Activated naive CD4-positive, alpha-beta T cell treated with anti-CD3 and anti-CD28 coated beads, Interleukin-2, amount 50 U/mL, for 24 hours (primary cell): ENCODE data around the gene CYP2B6.
"Not testable (repeated sequence)": the region's sequence is repeated elsewhere in the genome, so short reads cannot be mapped to it uniquely, and the experiment has no call there.

ENCODE experiments used
- H3K27ac Mint-ChIP-seq: one replicate; pipeline ENCODE4 v1.8.0; 2021; ENCODE audit warnings: mild to moderate bottlenecking, mixed read lengths
- H3K27me3 Mint-ChIP-seq: one replicate; pipeline ENCODE4 v1.8.0; 2021; ENCODE audit warnings: mixed read lengths
- H3K36me3 Mint-ChIP-seq: one replicate; pipeline ENCODE4 v1.8.0; 2021; ENCODE audit warnings: mixed read lengths
- H3K4me1 Mint-ChIP-seq: one replicate; pipeline ENCODE4 v1.8.0; 2021; ENCODE audit warnings: mixed read lengths
- H3K4me3 Mint-ChIP-seq: one replicate; pipeline ENCODE4 v1.8.0; 2021; ENCODE audit warnings: mild to moderate bottlenecking, mixed read lengths
- H3K9me3 Mint-ChIP-seq: one replicate; pipeline ENCODE4 v1.8.0; 2021; ENCODE audit warnings: mixed read lengths

CYP2B6 gene

DNA sequence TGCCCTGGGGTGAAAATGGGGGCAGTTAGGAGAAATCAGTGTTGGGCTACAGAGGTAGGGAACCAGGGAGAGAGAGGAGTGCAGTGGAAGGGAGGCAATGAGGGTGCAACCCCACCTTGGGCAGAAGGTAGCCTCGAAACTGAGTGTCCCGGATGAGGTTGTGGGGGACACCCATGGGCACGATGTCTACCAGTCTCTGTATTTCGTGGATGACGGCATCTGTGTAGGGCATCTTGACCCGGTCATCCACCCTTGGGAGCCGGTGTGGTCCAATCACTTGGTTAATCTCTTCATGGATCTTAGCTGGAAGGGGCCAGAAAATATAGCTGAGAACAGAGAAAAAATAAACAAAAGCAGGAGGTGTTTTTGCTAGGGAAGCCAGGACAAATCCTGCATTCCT is 61.1 kb downstream of the CYP2B6 start:
- H3K27ac Mint-ChIP-seq, H3K36me3 Mint-ChIP-seq, H3K9me3 Mint-ChIP-seq, H3K4me3 Mint-ChIP-seq, H3K4me1 Mint-ChIP-seq: not testable (repeated sequence)
- peaks cover 14% of the 10 kb centered on the region for H3K27me3 Mint-ChIP-seq

DNA sequence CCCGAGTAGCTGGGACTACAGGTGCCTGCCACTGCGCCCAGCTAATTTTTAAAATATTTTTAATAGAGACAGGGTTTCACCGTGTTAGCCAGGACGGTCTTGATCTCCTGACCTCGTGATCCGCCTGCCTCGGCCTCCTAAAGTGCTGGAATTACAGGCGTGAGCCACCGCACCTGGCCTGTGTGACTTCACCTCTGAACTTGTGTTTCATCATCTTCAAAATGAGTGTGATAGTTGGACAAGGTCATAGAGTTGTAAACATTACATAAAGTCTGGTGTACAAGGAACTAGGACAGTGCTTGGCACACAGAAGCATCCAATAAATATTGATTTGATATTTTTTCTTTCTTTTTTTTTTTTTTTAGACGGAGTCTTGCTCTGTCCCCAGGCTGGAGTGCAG is 62.2 kb downstream of the CYP2B6 start:
- not testable (repeated sequence) for H3K4me1 Mint-ChIP-seq, H3K36me3 Mint-ChIP-seq, H3K4me3 Mint-ChIP-seq, H3K27ac Mint-ChIP-seq, H3K9me3 Mint-ChIP-seq
- H3K27me3 Mint-ChIP-seq: peaks cover 13% of the 10 kb centered on the region

DNA sequence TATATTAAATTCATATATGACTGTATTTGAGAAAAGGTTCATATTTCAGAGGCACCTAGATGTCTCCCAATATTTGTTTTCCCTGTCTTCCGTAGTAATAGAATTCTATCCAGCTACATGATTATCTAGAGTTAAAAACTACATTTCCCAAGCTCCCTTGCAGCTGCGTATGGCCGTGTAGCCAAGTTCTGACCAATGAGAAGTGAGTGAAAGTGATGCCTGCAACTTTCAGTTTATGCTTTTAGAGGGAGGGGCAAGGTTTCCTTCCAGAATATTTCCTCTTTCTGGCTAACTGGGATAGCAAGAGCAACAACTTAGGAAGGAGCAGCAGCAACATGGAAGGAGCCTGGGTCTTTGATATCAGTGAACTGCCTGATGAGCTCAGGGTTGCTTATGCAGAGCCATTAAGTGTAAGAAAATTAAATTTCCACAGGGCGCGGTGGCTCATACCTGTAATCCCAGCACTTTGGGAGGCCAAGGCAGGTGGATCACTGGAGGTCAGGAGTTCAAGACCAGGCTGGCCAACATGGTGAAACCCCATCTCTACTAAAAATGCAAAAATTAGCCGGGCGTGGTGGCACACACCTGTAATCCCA is 74.0 kb downstream of the CYP2B6 start:
- peaks cover 8% of the 10 kb centered on the region for H3K27me3 Mint-ChIP-seq
- no peak overlapping the region for H3K4me3 Mint-ChIP-seq
- no peaks in the 10 kb centered on the region for H3K9me3 Mint-ChIP-seq
- H3K4me1 Mint-ChIP-seq: no peaks in the 10 kb centered on the region
- H3K27ac Mint-ChIP-seq: no peak overlapping the region
- no peaks in the 10 kb centered on the region for H3K36me3 Mint-ChIP-seq
